Measurements from ENCODE around the gene GTF2H4.

GTF2H4 gene

GRCh38 chr6:30912746-30913520, 4.9 kb downstream of the GTF2H4 start:
- Histone ChIP-seq H3K79me2 (peaks cover 13% of the 10 kb centered on the region), H3K27ac (peak overlapping the region; percentile 98), H3K4me1 (peaks cover 21% of the 10 kb centered on the region), H3K4me3 (ENCODE audit: low read depth, low read length) (peak overlapping the region; percentile 74), H2AFZ (peak overlapping the region; percentile 96), H3K36me3 (ENCODE audit: control insufficient read depth, insufficient read depth, low read length) (no peaks in the 10 kb centered on the region), H3K4me2 (ENCODE audit: low read length) (no peak overlapping the region), H3K9ac (no peak overlapping the region), H3K9me3 (ENCODE audit: control insufficient read depth, low read length) (no peaks in the 10 kb centered on the region), H3K27me3 (ENCODE audit: control insufficient read depth, insufficient read depth, low read length) (no peaks in the 10 kb centered on the region)
- TF ChIP-seq CTCF (IDR thresholded peaks at IDR 0.05): no peak

GRCh38 chr6:30913721-30914075, 5.7 kb downstream of the GTF2H4 start:
- no peak for TF ChIP-seq CTCF (IDR thresholded peaks at IDR 0.05)
- no peaks in the 10 kb centered on the region for H3K27me3 ChIP-seq (ENCODE audit: control insufficient read depth, insufficient read depth, low read length)
- peak overlapping the region; percentile 74 for H3K4me3 ChIP-seq (ENCODE audit: low read depth, low read length)
- no peaks in the 10 kb centered on the region for H3K9me3 ChIP-seq (ENCODE audit: control insufficient read depth, low read length)
- peaks cover 8% of the 10 kb centered on the region for H3K79me2 ChIP-seq
- peak overlapping the region; percentile 96 for H2AFZ ChIP-seq
- peaks cover 21% of the 10 kb centered on the region for H3K4me1 ChIP-seq
- no peak overlapping the region for H3K9ac ChIP-seq
- H3K4me2 ChIP-seq (ENCODE audit: low read length): peak overlapping the region; percentile 81
- H3K36me3 ChIP-seq (ENCODE audit: control insufficient read depth, insufficient read depth, low read length): no peaks in the 10 kb centered on the region
- peak overlapping the region; percentile 98 for H3K27ac ChIP-seq

GRCh38 chr6:30914076-30914853, 6.3 kb downstream of the GTF2H4 start, which contains the start of gene VARS2:
VARS2 (plus strand) TSS chr6:30914238; CDS start chr6:30914837, 599 bp downstream.
- peak; percentile 69 for TF ChIP-seq CTCF (IDR thresholded peaks at IDR 0.05)
- H3K4me1 ChIP-seq: peaks cover 21% of the 10 kb centered on the region
- peak within 1 kb of the TSS; percentile 98 for H3K27ac ChIP-seq
- peak within 1 kb of the TSS; percentile 84 for H3K9ac ChIP-seq
- no peaks in the 10 kb centered on the region for H3K9me3 ChIP-seq (ENCODE audit: control insufficient read depth, low read length)
- peak within 1 kb of the TSS; percentile 96 for H2AFZ ChIP-seq
- H3K27me3 ChIP-seq (ENCODE audit: control insufficient read depth, insufficient read depth, low read length): no peaks in the 10 kb centered on the region
- H3K79me2 ChIP-seq: peaks cover 8% of the 10 kb centered on the region
- H3K4me3 ChIP-seq (ENCODE audit: low read depth, low read length): peak within 1 kb of the TSS; percentile 74
- H3K4me2 ChIP-seq (ENCODE audit: low read length): peak within 1 kb of the TSS; percentile 81
- H3K36me3 ChIP-seq (ENCODE audit: control insufficient read depth, insufficient read depth, low read length): no peaks in the 10 kb centered on the region

- Histone ChIP-seq H3K9ac (peak overlapping the region; percentile 84), H3K27me3 (ENCODE audit: control insufficient read depth, insufficient read depth, low read length) (no peaks in the 10 kb centered on the region), H3K9me3 (ENCODE audit: control insufficient read depth, low read length) (no peaks in the 10 kb centered on the region), H3K4me2 (ENCODE audit: low read length) (peak overlapping the region; percentile 81), H2AFZ (peak overlapping the region; percentile 96), H3K79me2 (peaks cover 8% of the 10 kb centered on the region), H3K4me1 (peaks cover 21% of the 10 kb centered on the region), H3K36me3 (ENCODE audit: control insufficient read depth, insufficient read depth, low read length) (no peaks in the 10 kb centered on the region), H3K27ac (peak overlapping the region; percentile 98), H3K4me3 (ENCODE audit: low read depth, low read length) (peak overlapping the region; percentile 74)
- no peak for TF ChIP-seq CTCF (IDR thresholded peaks at IDR 0.05)
Measured at GRCh38 chr6:30914854-30915590, 7.0 kb downstream of the GTF2H4 start.
